HPDE6-E6E7 (cell line): ENCODE data around the gene LPP.
"Not testable (repeated sequence)": the region's sequence is repeated elsewhere in the genome, so short reads cannot be mapped to it uniquely, and the experiment has no call there.

Source experiments
- DNase-seq: peaks from one replicate; pipeline ENCODE4 v3.0.0; 2011; ENCODE audit warnings: missing footprints; ENCODE audit errors: extremely low spot score

The LPP gene

DNA sequence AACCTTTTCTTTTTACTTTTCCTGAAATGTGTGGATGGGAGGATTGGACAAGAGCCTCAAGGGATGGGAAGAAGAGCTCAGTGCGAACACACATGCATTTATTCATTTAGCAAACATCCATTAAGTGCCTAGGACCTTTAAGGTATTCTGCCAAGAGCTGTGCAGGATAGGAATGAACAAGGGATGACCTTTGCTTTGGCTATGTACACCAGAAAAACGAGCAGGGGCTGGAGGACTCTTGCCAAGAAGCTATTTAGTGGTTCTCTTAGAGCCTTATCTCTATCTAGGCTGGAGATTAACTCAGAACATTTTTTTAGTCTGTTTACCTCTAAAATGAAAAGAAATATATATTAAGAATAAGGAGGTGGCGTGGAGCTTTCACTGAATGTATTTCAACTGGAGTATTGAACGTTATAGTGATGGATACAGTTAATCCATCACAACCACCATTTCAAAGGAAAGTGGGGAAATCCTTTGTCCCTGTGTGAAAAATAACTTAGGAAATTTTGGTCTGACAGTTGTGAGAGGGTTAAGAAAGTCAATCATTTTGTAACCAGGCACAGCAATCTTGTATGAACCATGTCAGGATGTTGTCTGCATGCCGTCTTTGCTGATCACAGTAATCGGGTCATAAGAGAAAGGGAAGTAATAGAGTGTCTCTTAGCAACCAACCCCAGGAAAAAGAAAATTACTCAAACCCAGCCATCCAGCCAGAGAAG lies 279.0 kb downstream of the LPP start:
- no peak for DNase-seq

DNA sequence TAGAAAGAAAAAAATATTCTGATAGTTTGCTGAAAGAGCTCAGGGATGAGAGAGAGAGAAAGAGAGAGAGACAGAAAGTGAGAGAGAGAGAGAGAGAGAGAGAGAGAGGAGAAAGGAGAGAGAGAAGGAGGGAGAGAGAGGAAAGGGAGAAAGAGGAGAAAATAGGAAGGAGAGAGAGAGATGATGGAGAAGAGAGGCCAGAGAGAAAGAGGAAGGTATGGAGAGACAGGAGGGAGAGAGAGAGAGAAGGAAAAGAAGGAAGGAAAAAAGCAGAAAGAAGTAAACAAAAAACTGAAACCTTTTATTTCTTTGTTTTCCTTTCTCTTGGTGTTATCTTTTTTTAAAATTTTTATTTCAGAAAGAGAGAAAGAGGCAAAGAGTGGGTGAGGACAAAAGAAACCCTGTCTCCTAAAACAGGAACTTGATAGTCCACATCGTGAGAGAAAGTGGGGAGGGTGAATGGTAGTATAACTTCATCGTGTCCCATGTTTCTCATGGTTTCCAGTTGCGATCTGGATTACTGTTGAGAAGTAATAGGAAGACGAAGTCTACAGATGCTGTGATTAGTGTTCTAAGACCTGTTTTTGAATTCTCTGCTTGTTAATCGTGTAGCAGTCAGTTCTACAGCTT lies 279.7 kb downstream of the LPP start:
- no peak for DNase-seq

DNA sequence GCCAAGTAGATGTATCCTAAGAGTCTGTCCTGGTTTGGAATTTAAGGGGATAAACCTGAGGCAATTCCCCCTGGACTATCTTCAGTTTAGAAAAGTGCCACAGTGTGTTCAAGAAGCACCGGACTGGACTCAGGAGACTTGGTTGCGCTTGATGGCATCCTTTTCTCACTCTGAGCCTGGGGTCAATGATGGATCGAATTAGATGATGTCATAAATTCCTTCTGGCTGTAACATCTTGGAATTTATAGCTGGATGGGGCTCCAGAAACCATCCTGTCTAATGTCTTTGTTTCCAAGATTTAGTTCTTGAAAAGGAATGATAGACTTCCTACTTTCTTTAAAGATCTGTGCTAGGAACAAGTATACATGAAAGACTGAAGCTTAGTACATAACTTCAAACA lies 280.6 kb downstream of the LPP start:
- no peak for DNase-seq

DNA sequence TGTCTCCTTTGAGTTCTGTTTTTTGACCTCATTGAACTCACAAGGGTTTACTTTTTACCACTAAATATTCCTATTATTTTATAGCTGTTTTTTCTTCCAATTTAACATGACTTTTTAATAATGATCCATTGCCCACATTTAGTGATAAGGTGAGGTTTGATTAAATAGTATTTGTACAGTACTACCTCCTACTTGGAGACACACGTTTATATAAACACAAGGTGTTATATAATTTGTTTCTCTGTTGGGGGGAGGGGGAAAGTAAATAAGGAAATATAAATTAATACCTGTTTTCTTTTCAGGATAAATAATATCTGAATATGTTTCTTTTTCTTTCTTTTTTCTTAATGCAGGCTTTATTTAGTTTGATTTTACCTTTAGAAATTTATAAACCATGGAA lies 281.3 kb downstream of the LPP start:
- no peak for DNase-seq

DNA sequence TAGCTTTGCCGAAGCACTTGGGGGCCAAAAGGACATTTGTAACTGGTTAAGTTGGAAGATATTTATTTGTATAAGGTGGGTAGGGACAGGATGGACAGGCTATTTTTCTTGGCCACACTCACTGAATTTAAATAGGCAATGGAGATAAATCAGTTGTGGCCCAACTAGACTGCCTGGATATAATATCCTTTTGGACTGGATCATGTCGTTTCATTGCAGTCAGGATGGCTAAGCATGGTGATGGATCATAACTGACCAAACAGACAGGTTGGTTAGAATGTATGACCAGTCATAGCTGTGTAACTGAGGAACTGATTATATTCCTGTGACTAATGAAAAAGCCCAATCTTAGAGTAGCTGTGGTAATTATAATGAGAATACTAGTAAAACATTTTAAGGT lies 284.0 kb downstream of the LPP start:
- DNase-seq = no peak

DNA sequence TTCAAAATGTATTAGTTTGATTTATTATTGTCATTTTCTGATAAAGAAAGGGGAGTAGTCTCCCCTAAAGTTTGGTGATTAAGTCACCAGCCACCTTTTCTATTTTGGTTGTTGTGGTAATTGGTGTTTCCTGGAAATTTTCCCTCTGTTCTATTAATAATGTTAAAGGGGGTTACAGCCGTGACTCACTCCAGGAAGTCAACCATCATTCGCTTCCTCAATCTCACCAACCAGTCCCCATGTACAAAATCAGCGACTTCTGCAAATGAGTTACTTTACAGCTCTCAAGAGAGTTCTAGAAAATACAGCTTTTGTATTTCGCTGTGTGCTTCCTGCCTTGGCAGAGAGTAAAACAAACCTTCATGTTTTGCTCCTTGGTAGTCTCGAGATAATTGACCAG lies 285.1 kb downstream of the LPP start:
- no peak for DNase-seq

DNA sequence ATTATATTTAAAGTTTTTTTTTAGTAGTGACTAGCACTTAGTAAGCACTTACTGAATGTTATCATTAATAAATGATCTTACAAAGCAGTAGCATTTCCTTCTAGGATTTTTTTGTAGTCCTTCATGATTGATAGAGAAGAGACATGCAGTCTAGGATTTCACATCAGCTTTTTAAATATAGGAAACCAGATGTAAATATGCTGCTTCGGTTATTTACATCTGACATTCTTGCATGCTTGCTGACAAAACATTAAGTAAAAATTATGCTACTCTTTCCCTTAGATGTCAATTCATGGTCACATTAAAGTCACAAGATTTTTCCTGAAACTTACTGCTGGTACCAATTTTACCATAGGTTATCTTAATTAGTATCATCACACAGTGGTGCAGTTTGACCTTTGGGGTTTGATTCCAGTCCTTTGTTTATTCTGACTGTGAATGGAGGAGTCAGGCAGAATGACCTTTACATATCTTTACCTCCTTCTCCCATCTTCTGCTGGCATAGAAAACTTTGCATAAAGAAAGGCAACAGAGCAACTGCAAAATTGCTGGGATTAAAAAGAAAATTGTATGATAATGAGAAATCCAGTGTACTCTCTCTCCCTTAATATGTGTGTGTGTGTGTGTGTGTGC lies 286.5 kb downstream of the LPP start:
- no peak for DNase-seq

DNA sequence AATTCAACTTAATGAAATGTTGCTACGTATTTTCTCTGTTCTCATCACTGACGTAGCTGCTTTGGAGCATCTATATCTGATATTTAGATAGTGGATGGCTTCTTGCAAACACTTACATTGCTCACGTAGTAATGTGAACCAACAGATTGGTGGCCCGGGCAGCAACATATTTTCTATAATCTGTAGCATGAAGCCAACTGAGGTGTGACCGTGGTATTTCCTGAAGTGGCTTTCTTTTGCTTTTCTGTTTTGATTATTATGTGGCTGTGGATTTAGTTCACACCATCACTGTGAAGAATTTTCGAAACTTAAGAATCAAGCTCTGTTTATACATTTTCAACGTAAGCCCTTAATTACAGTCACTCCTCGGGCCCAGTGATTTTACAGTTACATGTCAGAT lies 288.5 kb downstream of the LPP start:
- no peak for DNase-seq

DNA sequence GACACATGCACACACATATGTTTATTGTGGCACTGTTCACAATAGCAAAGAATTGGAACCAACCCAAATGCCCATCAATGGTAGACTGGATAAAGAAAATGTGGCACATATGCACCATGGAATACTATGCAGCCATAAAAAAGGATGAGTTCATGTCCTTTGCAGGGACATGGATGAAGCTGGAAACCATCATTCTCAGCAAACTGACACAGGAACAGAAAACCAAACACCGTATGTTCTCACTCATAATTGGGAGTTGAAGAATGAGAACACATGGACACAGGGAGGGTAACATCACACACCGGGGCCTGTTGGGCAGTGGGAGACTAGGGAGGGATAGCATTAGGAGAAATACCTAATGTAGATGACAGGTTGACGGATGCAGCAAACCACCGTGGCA lies 291.2 kb downstream of the LPP start:
- not testable (repeated sequence) for DNase-seq

DNA sequence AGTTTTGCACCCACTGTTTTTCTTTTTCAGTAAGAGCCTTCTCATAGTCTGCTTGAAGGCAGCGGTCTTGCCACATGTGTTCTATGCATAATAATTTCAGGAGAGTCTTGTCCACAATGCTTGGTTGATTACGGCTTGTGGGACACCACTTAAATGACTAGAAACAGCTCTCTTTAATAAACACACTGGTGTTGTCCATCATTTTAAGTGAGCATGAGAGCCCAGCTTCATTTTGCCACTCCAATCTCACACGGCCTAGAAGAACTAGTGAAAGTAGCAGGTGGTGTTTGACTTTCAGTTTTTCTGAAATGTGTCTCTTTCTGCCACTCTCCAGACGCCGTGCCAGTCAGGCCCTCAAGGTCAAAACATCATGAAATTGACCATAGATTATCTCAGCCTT lies 292.1 kb downstream of the LPP start:
- no peak for DNase-seq

DNA sequence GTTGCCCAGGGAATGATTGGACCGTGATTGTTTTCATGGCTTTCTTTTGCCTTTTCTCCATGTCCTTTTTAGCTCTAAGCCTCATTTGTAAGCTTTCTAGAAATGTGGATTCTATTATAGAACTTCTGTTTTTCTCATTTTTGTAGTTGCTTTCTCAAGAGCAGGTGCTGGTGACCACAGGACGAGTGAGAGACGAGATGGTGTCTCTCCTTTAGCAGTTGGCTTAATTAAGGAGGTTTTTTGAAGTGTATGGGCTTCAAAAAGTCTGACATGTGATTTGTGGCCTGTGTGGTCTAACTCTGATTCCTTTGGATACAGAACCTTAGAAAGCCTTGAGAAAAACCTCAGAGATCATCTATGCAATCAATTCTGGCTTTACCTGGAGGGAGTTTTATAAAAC lies 292.8 kb downstream of the LPP start:
- no peak for DNase-seq

DNA sequence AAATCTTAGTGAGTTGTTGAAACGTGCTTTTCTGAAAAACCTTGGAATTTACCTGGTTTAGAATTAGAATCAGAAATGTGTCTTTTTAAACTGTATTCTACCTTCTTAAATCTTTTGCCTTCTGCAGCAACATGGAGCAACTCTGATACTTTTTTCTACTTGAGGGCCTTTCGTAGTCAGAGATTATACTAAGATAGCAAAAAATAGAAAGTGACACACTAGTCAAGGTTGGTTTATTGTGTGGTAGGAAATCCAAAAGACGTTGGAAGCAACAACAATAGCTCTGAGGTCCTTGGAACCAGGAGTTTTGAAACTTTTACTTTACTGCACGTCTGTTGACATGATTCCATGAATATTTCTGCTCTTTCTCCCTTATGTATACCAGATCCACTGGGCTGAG lies 294.9 kb downstream of the LPP start:
- DNase-seq = no peak

DNA sequence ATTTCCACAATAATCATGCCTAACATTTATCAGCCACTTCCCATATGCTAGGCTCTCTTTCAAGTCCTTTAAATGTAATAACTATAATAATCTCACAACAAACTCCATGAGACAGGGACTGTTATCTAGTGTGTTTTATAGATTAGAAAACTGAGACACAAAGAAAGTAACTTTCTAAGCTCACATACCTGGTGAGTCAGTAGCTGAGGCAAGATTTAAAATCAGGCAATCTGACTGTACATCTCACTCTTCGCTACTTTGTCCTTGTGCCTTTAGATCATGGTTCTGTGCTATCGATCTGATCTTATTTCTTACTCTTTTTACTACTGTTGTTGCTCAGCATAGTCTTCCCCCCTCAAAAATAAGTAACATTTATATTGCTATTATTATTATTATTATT lies 295.5 kb downstream of the LPP start:
- DNase-seq = no peak

DNA sequence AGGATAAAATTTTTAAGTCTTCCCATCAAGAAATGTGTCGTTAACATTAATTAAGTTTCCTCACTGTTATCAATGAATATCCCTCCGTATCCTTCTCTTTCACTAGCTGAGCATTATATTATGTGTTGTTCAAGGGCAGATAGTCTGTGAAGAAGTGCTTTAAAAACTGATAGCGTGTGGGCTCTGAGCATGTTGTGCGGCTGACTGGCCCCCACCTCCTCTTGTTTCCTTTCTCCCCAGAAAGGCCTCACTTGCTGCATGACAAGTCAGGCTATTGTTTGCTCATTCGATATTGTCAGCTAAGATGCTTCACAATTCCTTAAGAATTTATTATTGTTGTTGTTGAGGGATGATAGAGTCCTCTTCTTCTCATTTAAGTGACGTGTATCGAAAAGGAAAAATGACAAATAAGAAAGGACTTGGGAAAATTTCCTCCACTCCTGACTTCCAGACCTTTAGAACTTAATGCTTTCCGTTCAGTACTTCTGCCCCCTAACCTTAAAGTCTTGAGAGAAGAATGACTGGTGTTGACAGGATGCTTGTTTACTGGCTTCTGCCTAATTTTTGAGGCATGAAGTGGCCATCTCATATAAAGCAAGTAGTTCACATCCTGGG lies 298.3 kb downstream of the LPP start:
- no peak for DNase-seq

DNA sequence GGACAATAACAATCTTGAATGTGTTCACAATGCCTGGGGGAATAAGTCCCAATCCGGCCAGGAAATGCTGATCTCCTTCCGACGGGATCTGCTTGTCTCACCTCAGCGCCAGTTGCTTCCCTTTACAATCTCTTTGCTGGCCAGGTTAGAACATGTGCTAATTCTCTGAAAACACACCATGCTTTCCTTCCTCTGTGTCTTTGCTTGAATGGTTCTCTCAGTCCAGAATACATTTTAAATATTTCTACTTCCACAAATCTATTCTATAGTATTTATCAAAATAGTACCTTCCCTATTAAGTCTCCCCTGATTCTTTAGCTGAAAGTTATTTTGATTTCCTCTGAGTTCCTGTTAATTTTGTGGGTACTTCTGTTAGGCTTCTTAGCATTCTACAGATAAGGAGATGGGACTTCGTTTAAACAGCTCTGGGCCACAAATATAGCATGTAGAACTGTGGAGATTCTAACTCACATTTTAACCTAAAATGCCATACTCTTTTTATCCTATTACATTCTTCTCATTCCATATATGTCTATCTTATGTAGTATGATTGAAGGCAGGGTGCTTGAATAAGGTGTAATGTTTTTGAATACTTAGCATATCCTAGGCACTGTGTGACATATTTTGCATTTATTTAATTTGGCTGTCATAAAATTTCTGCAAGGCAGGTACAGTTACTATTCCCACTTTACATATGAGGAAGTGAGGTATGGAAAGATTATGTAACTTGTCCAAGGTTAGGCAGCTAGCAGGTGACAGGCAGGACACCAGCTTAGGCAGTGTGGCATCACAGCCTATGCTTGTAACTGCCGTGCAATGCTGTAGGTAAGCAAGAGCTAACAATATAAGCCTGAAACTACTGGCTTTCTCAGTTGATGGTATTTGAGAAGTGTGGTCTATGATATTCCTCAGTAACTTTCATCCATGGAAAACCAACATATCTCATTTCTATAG lies 299.8 kb downstream of the LPP start:
- no peak for DNase-seq

DNA sequence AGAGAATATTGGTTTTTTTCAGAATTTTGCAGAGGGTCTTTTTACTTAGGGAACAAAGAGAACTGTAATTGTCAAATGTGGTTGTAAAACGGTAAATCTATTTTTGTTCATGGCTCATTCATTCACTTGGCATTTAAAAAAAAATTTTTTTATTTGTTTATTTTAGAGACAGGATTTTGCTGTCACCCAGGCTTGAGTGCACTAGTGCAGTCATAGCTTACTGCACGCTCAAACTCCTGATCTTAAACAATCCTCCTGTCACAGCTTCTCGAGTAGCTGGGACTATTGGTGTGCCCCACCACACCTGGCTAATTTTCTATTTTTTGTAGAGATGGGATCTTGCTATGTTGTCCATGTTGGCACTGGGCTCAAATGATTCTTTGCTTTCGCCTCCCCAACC lies 301.8 kb downstream of the LPP start:
- no peak for DNase-seq

DNA sequence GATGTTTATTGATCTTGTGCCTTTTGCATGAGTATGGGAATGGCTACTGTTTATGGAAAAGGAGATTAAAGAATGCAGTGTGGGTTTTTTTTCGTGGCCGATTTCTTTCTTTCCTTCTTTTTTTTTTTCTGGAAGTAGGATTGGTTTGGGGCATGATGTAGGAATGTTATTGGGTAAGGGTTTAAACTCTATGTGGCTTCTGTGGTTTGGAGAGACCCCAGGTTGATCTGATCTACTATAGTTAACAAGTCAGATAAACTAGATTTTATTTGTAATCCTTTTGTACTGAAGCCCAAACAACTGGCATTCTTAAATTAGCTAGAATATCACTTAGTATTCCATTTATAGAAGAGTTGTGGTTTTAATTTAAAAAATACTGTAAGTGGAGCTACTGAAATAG lies 304.8 kb downstream of the LPP start:
- DNase-seq = no peak

DNA sequence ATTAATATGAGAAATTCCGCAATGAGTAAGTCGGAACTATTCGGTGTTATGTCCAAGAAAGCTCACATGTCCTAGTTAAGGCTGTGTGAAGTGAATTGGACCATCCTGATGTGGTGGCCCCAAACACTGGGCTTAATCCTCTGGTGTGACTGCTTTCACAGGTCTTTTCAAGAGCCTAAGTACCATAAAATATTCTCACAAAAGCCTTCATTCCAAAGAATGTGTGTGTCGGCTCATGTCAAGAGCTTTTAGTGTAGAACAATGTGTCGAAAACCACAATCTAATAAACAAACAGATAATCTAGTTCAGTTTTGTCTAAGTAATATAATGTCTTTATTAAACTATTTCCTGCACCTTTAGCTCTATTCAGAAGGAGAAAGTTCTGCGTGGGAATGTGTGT lies 311.4 kb downstream of the LPP start:
- no peak for DNase-seq

DNA sequence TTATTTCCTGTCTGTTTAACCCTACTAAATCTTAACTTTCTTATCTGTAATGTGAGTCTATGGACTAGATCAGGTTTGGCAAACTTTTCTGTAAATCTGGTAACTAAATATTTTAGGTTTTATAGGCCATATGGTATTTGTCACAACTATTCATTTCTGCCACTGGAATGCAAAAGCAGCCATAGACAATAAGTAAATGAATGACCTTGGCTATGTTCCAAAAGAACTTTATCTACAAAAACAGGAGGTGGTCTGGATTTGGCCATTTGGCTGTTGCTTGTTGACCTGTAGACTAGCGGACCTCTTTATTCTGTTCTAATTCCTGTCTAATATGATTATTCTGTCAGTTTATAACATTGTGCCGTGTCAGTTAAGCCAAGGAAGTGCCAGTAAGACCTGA lies 314.2 kb downstream of the LPP start:
- DNase-seq = no peak

DNA sequence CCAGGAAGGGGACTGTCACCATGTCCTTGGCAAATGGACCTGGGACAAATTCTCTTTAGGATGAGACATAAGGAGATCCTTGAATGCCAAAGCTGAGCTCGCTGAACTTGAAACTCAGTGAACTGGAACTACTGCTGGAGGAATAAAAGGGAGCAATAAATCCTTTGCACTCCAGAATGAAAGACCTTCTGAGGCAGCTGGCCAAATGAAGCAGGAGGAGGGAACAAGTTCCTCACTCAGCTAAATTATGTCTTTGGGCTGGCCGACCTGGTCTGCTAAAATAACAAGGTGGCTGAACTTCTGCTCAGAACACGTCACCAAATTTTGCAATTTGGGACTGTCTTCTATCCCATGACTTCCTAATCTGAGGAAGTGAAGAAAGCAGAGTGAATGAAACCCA lies 314.7 kb downstream of the LPP start:
- DNase-seq = no peak

DNA sequence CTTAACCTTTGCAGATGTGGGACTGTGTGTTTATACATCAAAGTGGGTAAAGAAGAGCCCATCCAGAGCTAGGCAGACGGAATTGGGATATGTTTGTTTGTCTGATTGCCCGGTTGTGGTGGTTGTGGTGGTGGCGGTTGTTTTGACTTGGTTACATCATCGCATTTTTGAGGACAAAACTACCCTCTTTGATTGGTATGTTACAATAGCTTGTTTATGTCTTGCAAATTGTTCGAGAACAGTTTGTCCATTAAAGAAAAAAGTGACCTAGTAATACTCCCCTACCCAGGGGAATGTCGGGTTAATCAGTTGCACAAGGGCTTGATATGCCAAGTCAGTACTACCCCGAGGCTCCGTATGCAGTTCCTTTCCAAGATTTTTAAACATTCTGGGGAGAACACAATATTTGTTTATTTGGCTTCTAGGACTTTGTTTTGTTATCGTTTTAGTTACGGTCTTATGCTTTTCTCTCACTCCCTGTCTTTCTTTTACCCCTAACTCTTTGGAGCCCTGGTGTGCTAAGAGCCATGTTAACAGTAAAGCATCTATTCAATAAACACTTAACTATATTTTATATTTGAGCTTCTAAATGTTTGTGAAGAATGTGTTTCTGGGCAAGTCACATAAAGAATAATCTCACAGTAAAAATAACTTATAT lies 315.4 kb downstream of the LPP start:
- no peak for DNase-seq
